Hematopoietic multipotent progenitor cell treated with erythropoietin and hydrocortisone succinate and interleukin-3 and kit ligand, for 6 days (in vitro differentiated cells): ENCODE measurements around the gene ZNF529.
"Not testable (repeated sequence)": the region's sequence is repeated elsewhere in the genome, so short reads cannot be mapped to it uniquely, and the experiment has no call there.

ENCODE experiments used
- DNase-seq: peaks from one replicate; pipeline ENCODE4 v3.0.0-alpha.2; 2015

The ZNF529 gene

GRCh38 chr19:36573020-36573894, at the start of gene ZNF529:
Gene ZNF529 (minus strand): TSS chr19:36573292. CDS start chr19:36572346, 946 bp downstream.
- DNase-seq, result peak; percentile 96

DNA sequence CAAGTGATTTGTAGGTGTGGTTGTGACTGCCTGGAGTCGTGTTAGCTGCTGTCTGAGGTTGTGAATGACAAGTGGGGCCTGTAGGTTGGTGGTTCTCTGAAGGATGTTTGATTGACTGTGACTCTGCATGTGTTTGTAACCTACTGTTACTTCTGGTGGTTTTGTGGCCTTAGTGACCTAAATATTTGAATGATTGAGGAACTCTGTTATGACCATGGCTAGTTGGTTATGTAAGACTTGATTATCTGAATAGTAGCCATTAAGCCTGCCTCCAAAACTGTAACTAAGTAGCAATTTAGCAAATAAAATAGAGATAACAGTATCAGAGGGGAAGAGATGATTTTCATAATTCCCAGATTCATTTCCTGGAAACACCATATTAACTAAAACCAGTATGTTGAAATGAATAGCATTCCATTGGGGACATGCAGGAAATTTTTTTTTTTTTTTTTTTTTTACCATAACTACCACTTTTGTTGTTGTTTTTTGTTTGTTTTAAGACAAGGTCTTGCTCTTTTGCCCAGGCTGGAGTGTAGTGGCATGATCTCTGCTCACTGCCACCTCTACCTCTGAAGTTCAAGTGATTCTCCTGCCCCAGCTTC, 32.9 kb upstream of the ZNF529 start:
- DNase-seq, result peak; percentile 58

DNA sequence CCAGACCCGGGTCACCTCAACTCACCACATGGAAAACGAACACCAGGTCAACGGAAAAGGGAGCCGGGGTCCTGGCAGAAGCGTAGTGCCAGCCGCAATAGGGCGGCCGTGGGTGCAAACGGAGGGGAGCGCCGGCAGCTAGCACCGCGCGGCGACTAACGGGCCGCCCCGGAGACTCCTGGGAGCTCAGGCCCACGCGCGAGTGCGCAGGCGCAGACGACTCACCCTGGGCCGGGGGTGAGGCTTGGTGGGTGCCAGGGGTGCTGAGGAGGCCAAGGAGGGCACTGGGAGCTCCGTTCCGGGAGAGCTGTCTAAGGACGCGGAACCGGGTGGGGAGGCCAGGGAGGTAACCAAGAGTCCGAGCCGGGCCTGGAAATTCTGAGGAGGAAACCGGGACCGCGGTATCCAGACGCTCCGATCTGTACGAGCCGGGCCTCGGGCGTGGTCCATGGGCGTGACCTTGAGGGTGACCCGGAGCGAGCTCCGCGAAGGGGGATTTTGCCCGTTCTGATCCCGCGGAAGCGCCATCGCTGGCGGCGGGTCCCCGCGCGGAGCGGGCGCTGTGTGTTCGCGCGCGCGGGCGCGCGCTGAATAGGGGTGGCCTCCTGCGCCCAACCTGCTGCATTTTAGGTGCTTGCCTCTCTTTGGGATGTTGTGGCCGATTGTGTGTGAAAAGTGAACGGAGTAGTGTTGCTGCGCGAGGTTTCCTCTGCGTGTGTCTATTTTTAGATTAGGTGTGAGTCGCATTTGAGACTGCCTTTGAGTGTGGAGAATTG, 32.2 kb upstream of the ZNF529 start, which contains the start of gene ZNF382:
TSS of gene ZNF382 (plus strand) at position 213 of the 776 bp plus-strand sequence. CDS start 4,602 bp downstream, outside the sequence.
- DNase-seq, result peak; percentile 88

- peak; percentile 93 for DNase-seq
These were observed 31.6 kb upstream of the ZNF529 start for GRCh38 chr19:36604656-36605100.

- not testable (repeated sequence) for DNase-seq
These were observed 29.6 kb upstream of the ZNF529 start for GRCh38 chr19:36602681-36603080.

DNA sequence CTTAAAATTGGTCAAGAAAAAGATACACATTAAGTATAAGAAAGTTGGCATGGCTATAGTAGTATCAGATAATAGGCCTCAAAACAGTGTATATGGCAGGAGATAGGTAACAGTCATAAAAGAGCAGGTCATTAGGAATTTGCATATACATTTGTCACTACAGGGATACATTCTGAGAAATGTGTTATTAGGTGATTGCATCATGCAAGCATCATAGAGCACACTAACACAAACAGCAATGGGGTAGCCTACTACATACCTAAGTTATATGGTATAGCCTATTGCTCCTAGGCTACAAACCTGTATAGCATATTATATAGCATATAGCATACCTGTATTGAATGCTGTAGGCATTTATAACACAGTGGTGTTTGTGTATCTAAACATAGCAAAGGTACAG, 6.2 kb upstream of the ZNF529 start:
- DNase-seq, result no peak

DNA sequence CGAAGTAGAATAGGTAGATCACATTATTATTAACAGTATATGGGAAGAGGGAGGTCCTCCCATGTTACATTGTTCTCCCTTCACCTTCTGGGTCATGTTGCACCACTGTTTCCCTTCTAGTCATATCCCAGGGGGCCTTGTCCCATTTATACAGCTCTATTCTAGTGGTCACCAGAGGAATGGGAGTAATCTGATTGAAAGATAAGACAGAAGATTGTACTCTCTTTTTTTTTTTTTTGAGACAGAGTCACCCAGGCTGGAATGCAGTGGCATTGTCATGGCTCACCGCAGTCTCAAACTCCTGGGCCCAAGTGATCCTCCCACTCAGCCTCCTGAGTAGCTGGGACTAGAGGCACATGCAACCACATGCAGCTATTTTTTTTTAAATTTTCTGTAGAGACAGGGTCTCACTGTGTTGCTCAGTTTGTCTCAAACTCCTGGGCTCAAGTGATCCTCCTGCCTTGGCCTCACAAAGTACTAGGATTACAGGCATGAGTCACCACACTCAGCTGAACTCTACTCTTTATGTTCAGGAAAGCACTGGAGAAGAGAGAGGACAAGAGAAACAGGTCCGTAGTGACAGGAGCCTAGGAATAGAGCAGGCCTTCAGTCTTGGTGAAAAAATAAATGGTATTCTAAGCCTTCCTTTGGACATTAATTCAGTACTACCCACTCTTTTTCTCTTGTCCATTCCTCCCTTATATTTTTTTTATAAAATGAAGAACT, 4.3 kb upstream of the ZNF529 start:
- DNase-seq, result no peak

GRCh38 chr19:36574741-36575140, 1.6 kb upstream of the ZNF529 start:
- no peak for DNase-seq

DNA sequence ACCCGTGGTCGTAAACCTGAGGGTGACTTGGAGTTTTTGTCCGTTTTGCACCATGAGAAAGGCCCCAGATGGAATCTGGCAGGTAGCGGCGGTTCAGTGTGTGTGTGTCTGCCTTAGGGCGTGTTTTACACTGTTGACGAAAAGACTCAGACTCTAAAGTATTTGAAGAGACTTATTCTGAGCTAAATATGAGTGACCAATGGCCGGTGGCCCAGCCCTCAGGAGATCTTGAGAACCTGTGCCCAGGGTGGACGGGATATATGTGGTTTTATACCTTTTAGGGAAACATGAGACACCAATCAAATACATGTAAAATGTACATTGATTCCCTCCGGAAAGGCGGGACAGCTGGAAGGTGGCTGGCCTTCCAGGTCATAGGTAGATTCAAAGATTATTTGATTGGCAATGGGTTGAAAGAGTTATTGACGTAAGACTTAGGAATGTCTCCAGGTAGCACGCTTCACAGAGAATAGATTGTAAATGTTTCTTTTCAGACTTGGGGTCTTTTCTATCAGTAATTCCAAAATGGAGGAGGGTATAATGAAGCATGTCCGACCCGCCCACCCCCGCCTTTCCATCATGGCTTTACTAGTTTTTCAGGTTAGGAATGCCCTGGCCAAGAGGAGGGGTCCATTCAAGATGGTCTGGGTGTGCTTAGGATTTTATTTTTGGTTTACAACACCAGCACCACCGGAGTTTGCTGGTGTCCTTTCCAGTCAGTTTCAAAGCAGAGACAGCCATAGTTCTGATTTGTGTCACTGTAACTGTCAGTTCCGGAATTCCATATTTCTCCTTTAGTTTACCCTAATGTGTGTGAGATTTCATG, 1.0 kb upstream of the ZNF529 start:
- peak; percentile 57 for DNase-seq

GRCh38 chr19:36572593-36573019, 486 bp downstream of the ZNF529 start:
- no peak for DNase-seq

DNA sequence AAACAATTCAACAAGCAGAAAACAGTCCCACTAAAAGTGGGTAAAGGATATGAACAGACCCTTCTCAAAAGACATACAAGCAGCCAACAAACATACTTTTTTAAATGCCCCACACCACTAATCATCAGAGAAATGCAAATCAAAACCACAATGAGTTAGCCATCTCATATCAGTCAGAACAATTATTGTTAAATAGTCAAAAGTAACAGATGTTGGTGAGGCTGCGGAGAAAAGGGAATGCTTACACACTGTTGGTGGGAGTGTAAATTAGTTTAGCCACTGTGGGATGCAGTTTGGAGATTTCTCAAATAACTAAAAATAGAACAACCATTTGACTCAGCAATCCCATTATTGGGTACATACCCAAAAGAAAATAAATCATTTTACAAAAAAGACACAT, 8.7 kb downstream of the ZNF529 start:
- no peak for DNase-seq

DNA sequence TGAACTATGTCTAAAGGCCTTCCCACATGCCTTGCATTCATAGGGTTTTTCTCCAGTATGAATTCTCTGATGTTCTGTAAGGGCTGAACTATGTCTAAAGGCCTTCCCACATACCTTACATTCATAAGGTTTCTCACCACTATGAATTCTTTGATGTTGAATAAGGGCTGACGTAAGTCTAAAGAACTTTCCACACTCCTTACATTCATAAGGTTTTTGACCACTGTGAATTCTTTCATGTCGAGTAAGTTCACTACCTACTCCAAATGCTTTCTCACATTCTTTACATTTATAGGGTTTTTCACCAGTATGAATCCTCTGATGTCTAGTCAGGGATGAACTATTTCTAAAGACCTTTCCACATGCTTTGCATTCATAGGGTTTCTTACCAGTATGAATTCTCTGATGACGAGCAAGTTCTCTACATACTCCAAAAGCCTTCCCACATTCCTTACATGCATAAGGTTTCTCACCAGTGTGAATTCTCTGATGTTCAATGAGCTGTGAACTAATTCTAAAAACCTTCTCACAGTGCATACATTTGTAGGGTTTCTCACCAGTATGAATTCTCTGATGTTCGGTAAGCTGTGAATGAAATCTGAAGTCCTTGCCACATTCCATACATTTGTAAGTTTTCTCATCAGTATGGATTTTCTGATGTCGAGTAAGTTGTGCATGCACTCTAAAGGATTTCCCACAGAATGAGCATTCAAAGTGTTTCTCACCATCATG, 25.9 kb downstream of the ZNF529 start:
- DNase-seq, result peak; percentile 50

GRCh38 chr19:36528921-36529518, 44.1 kb downstream of the ZNF529 start:
- peak; percentile 34 for DNase-seq

GRCh38 chr19:36528194-36528920, 44.7 kb downstream of the ZNF529 start, which contains the start of gene ZNF260:
Gene ZNF260 (minus strand): TSS chr19:36528271. CDS start chr19:36515238, 13,033 bp downstream.
- DNase-seq, result peak; percentile 97

- DNase-seq, result no peak
These were observed 45.3 kb downstream of the ZNF529 start for GRCh38 chr19:36527873-36528193.

DNA sequence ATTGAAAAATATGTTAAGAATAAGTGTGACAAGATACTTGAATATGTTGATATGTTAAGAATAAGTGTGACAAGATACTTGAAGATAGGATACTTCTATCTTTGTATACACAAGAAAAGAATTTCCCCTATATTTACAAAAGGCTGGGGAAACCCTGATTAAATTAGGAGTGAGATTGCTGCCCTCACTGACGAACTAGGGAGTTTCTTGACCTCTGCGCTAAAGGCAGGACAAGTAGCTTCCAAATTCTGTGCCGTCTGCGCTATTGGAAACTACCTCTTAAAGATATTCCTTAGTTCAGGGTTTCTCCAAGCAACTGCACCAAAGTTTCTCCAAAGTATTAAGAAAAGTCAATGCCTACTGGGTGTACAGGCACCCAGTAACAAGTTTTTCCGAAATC, 45.8 kb downstream of the ZNF529 start:
- DNase-seq, result peak; percentile 34

DNA sequence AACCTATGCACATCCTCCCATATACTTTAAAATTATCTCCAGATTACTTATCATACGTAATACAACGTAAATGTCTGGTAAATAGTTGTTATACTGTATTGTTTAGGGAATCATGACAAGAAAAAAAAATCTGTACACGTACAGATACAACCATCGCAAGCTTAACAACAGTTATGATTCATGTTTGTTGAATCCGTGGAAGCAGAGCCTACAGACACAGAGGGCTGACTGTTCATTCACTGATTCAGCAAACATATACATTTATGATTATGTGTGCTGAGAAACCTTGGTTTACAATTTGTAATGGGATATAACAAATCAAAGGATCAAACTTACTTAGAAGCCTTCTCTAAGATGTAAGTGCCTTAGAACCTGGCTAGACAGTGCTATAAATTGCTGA, 46.5 kb downstream of the ZNF529 start:
- no peak for DNase-seq

- DNase-seq, result no peak
These were observed 48.5 kb downstream of the ZNF529 start for GRCh38 chr19:36524617-36525016.

- no peak for DNase-seq
These were observed 59.0 kb downstream of the ZNF529 start for GRCh38 chr19:36514012-36514612.
